Suprapubic skin (tissue), 3 donors: Measurements from ENCODE around the gene CSAG3.

Experiments used
- EP300 ChIP-seq: sonication (generic); formaldehyde crosslinking; IDR thresholded peaks from one replicate; pipeline ENCODE4 v1.6.1; 2017; ENCODE audit warnings: antibody characterized with exemption
- POLR2A ChIP-seq, 2 donors: fragments of 450-650 bp; IDR thresholded peaks; one replicate each; pipeline ENCODE4 v1.6.1; 2017; ENCODE audit warnings: antibody characterized with exemption in 2 of 2, mild to moderate bottlenecking in 2 of 2, moderate library complexity in 2 of 2
- TF ChIP-seq, protein P1 (sequence below), 2 donors: fragments of 200-600 bp in 1 of 2; fragments of 450-650 bp in 1 of 2; sonication (generic) in 1 of 2; IDR thresholded peaks; one replicate each; pipeline ENCODE4 v1.5.1; 2016 to 2019; ENCODE audit warnings: antibody characterized with exemption in 2 of 2, mild to moderate bottlenecking in 1 of 2, moderate library complexity in 1 of 2

DNA sequence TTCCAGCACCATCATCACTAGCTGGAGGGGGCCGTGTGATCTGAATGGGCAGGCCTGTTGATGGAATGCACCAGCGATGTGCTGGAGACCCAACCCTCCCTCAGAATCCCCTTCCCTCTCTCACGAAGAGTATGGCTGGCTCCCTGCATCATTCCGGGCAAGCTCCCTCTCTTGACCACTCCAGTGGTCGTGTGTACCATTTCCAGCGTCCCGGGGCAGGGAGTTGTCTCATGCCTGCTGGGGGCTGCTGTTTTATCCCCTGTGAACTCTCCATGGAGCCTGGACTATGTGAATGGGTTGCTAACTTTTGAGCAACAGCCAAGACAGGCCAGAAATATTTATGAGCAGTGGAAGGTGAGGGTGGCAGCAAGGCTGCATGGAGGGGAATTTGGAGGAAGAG, 33.6 kb upstream of the CSAG3 start:
- TF ChIP-seq, protein P1, sequence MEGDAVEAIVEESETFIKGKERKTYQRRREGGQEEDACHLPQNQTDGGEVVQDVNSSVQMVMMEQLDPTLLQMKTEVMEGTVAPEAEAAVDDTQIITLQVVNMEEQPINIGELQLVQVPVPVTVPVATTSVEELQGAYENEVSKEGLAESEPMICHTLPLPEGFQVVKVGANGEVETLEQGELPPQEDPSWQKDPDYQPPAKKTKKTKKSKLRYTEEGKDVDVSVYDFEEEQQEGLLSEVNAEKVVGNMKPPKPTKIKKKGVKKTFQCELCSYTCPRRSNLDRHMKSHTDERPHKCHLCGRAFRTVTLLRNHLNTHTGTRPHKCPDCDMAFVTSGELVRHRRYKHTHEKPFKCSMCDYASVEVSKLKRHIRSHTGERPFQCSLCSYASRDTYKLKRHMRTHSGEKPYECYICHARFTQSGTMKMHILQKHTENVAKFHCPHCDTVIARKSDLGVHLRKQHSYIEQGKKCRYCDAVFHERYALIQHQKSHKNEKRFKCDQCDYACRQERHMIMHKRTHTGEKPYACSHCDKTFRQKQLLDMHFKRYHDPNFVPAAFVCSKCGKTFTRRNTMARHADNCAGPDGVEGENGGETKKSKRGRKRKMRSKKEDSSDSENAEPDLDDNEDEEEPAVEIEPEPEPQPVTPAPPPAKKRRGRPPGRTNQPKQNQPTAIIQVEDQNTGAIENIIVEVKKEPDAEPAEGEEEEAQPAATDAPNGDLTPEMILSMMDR (IDR thresholded peaks at IDR 0.05): no peak
- TF ChIP-seq POLR2A (IDR thresholded peaks at IDR 0.05) (no peak), EP300 (no peak)
